HG03060 (cell line): ENCODE data around the gene EDARADD.
A peak's percentile ranks its signal among the peaks of the same experiment; 100 is the strongest.

Experiments used
- ATAC-seq: cut with Tn5 transposase; IDR thresholded peaks from one replicate; pipeline ENCODE4 v1.9.1; 2021; ENCODE audit warnings: low read depth, moderate number of reproducible peaks; ENCODE audit not compliant: unreplicated experiment

EDARADD gene

DNA sequence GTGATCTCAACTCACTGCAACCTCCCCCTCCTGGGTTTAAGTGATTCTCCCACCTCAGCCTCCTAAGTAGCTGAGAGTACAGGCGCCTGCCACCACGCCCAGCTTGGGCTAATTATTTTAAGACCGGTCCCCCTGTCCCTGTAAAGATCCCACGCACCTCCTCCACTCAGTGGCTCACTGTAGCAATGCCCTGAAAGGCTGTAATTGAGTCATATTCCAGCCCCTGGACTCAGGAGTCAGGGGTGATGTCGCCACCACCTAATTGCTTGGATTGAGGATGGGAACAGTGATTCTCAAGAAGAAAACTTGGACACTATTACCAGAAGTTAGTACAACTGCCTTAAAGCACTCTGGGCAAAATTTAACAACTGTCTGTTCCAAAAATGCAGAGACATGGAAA is 3.1 kb upstream of the EDARADD start:
- no peak for ATAC-seq

DNA sequence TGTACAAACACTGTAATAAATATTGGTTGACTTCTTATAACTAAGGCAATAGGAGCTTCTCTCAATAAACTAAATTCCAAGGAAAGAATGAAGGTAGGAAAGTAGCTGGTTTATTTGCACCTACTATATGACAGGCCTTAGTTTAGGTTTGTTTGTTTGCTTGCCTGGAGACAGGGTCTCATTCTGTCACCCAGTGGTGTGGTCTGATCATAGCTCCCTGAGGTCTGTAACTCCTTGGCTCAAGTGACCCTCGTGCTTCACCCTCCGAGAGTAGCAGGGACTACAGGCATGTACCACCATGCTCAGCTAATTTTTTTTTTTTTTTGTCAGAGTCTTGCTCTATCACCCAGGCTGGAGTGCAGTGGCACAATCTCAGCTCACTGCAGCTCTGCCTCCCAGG is 1.9 kb upstream of the EDARADD start:
- no peak for ATAC-seq

- no peak for ATAC-seq
Observed at GRCh38 chr1:236394879-236395229, 768 bp downstream of the EDARADD start.

GRCh38 chr1:236395230-236395946 is 1.3 kb downstream of the EDARADD start:
- ATAC-seq: no peak

- ATAC-seq: no peak
Observed at GRCh38 chr1:236395947-236396664, 2.0 kb downstream of the EDARADD start.

DNA sequence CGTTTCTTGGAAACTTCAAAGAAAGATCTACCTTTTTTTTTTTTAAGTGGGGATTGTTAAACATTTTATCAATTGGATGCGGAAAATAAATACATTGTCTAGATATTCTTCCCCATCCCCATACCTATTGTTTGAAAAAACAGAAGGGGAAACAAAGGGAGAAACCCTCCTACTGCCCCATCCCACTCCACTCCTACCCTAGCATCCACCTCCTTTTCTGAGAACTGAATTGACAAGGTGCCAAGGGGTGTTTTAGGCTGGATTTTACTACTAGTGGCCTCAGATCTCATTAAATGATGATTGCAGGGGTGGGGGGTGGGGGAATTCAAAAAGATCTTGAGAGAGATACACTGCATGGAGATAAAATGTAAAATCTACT is 2.6 kb downstream of the EDARADD start:
- ATAC-seq: no peak

DNA sequence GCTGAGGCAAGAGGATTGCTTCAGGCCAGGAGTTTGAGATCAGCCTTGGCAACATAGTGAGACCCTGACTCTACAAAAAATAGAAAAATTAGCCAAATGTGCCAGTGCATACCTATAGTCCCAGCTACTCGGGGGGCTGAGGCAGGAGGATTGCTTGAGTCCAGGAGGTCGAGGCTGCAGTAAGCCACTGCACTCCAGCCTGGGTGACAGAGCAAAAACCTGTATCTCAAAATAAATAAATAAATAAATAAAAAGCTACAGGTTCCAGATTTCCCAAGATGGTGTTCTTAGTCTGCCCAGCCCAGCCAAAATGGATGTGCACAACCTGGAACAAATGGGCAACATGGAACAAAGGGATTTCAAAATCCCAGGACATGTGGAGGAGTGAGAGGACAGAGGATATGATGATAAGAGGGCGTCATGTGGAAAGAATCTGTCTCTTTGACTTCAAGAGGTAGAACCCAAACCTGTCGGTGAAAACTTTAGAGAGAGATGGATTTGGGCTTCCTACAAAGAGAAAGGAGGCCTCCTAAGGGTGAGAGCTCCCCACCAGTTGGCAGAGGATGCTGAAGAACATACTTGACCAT is 3.2 kb downstream of the EDARADD start:
- ATAC-seq: no peak

GRCh38 chr1:236398538-236398937 is 4.5 kb downstream of the EDARADD start:
- ATAC-seq: no peak

DNA sequence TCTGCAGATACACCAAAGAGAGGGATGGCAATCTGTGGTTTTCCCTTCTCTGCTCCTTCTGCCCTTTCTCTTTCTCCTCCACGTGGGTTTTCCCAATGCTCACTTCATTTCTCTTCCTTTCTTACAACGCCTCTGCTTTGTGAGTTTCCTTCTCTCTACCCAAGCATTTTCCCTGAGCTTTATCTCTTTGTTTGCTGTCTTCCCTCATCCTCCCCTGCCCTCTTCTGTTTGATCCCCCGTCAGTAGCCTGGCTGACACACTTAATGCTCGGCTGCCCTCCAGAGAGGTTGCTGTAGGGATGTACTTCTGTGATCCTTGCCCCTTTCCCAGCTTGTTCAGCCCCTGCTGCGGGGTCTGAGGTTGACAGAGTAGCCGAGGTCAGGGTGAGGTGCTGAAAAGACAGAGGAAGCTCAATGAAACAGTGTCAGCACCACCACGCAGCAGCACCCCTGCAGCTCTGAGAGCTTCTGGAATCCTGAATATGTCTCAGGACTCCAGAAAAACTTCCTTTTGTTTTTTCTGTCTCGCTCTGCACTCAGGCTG is 6.0 kb downstream of the EDARADD start:
- no peak for ATAC-seq

GRCh38 chr1:236401698-236402097 is 7.6 kb downstream of the EDARADD start:
- no peak for ATAC-seq

DNA sequence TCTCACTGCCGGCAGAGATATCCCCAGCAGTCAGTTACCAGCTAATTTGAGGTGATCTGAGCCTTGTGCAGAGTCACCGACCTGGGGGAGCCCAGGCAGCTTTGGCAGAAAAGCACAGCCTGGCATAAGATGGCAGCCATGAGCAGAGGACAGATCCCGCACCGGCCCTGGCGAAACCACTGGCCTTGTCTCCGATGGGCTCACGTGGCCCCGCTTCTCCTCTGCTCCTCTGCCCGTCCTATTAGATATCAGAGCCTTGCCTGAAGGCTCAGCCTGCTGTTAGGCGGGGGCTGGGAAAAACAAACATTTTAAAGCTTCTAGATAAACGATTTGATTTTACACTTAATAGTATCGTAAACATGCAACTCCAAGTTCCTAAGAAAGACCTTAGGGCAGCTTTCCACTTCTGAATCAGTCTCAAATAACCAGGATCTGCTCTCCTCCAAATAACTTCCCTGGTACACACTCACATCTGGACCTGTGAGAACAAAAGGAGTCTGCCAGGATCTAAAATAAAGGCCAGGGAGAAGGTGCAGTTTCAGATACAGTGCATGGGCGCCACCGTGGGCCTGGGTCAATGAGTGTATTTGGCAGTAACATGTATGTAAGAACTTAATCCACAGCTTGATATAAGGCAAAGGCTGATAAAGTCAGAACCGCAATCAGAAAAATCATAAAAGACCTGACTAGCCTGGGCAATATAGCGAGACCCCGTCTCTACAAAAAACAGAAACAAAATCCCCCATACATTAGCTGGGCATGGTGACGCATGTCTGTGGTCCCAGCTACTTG is 10.0 kb downstream of the EDARADD start:
- no peak for ATAC-seq

DNA sequence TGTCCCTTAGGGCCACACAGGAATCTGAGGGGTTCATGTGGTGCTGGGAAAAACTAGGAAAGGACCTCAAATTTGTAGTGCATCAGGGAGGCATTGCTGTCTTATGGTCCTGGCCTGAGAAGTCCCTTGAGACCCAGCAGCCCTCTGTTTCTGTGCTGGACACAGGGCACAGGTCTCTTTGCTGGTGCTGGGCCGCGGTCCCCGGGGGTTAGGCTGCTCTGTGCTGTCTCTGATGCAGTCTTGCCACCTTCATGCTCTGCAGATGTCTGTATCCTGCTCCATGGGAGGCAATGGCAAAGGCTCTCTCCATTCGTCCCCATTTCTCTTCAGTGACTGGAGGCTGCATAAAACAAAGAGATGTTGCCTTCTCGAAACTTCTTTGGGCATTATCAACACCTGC is 13.0 kb downstream of the EDARADD start:
- ATAC-seq: no peak

- ATAC-seq: no peak
Observed at GRCh38 chr1:236413688-236414087, 19.6 kb downstream of the EDARADD start.

DNA sequence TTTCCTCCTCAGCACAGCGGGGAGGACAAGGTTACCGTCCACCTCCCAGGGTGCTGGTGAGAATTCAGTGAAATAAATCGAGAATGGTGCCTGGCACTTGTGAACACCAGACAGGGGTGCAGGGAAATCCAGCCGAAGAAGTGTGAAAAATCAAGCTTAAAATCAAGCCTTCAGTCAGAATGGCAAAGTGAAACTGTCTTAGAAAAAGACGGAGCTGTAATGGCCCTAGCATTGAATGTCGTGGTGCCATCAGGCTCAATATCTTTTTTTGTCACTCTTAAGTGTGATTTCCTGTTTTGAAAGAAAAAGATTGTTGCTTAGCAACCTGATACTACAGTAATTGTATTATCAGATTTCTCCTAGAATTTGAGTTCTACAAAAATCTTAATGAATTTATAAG is 22.1 kb downstream of the EDARADD start:
- no peak for ATAC-seq

DNA sequence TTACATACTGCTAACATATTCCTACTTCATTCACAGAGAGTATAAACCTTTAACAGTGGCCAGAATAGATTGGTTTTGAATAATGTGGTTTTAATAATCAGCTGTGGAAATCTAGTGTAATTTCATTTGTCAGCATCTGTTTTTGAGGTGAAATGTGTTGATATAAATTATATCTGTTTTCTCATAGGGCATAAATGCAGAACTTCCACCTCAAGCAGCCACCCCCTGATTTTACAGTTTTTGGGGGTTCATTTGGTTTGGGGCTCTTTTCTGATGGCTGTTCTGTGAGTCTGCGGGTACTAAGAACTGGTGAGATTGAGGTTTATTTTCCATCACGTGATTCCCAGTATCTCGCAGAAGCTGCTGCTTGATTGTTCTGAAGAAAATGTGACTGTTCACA is 23.2 kb downstream of the EDARADD start:
- ATAC-seq: no peak

DNA sequence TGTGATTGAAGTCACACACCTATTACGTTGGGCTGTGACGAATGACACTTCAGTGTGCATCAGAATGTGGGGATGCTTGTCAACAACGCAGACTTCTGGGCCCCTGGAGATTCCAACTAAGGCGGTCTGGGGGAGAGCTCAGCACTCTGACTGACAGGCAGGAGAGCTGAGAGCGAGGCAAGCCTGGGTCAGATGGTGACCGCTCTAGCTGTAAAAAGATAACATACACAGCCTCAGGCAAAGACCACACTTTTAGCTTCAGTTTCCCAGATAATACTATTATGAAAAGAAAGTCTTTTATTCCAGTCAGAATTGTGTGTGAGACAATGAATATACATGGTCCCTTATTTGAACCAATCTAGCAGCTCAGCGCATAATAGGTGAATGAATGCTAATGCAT is 25.4 kb downstream of the EDARADD start:
- no peak for ATAC-seq

DNA sequence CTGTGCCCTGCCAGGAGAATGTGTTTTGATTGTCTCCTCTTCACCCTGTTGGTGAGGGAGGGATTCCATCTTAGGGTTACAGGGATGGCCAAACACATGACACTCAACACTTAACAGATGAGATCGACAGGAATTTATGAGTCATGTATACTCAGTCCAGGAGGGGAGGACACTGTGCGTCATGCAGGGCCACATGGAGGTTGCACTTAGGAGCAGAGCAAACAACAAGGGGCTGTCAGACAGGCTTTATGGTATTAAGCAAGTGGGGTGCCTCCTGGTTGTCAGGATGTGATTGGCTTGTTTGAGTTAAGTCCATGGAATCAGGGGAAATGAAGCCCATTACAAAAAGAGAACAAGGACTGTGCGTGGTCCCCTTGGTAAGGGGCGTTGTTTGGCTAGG is 26.9 kb downstream of the EDARADD start:
- ATAC-seq: no peak

- no peak for ATAC-seq
Observed at GRCh38 chr1:236421850-236422516, 27.9 kb downstream of the EDARADD start.

DNA sequence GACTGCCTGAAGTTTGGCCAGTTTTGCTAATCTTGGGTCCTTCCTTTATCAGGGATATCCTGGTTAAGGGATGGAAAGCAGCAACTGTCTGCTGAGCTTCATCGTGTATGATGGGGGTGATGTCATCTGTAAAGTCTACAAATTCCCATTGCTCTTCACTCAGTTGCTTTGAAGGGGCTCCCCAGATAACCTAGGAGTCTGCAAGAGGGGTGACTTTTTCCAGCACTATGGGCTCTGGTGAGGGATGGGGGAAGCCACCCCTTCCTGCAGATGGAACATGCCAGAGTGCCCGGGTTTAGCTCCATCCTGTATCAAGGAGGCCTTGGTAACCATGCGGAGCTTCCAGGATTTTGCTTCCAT is 28.4 kb downstream of the EDARADD start:
- ATAC-seq: no peak

- peak; percentile 76 for ATAC-seq
Observed at GRCh38 chr1:236425031-236425663, 31.1 kb downstream of the EDARADD start.
